Activated T-cell treated with anti-CD3 and anti-CD28 coated beads, Interleukin-2, amount 50 U/mL, for 1 hour (primary cell): ENCODE data around the gene SLC37A4.
"Not testable (repeated sequence)": the region's sequence is repeated elsewhere in the genome, so short reads cannot be mapped to it uniquely, and the experiment has no call there.

Experiments used
- DNase-seq: peaks from one replicate; pipeline ENCODE4 v3.0.0-alpha.2; 2020

The SLC37A4 gene

DNA sequence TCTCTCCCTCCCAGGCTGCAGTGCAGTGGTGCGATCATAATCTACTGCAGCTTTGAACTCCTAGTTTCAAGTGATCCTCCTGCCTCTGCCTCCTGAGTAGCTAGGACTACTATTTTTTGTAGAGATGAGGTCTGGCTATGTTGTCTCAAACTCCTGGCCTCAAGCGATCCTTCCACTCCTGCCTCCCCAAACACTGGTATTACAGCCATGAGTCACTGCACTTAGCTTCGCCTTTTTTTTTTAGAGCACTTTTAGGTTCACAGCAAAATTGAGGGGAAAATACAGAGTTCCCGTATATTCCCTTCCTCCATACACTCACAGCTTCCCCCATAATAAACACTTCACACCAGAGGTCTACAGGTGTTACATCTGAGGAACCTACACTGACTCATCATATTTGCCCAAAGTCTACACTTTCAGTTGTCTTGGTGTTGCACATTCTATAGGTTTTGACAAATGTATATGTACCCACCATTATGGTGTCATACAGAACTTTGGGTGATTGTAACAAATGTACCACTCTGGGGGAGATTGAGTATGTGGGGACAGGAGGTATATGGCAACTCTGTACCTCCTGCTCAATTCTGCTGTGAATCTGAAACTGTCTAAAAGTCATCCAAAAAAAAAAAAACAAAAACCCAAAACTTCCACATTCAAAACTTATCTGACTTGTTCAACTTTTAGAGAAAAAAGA is 11.3 kb upstream of the SLC37A4 start:
- no peak for DNase-seq

DNA sequence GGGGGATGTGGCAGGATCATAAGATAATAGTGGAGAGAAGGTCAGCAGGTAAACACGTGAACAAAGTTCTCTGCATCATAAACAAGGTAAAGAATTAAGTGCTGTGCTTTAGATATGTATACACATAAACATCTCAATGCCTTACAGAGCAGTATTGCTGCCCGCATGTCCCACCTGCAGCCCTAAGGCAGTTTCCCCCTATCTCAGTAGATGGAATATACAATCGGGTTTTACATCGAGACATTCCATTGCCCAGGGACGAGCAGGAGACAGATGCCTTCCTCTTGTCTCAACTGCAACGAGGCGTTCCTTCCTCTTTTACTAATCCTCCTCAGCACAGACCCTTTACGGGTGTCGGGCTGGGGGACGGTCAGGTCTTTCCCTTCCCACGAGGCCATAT is 8.8 kb upstream of the SLC37A4 start:
- not testable (repeated sequence) for DNase-seq

DNA sequence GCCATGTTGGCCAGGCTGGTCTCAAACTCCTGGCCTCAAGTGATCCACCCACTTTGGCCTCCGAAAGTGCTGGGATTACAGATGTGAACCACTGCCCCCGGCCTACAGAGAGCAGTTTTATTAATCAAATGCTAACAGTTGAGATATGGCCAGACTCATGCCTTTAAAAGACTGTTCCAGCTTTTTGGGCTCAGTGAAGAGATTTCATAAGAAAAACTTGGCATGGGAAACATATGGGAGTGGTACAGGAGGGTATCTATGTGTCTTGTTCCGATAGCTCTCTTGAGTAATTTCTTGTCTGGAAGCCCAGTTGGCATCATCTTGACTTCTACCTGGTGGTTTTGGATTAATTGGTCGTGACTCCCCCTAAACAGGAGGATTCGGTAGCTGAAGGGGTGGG is 8.2 kb upstream of the SLC37A4 start:
- no peak for DNase-seq

DNA sequence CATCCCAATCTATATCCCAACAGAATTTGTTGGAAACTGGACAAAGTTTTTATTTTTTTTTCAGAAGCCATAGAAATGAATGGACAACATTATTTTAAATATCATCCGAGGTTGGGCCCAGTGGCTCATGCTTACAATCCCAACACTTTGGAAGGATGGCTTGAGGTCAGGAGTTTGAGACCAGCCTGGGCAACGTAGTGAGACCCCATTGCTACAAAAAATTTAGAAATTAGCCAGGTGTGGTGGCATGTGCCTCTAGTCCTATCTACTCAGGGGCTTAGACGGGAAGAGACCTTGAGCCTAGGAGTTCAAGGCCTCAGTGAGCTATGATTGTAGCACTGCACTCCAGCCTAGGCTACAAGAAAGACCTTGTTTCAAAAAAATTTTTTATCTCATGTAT is 4.1 kb upstream of the SLC37A4 start:
- no peak for DNase-seq

DNA sequence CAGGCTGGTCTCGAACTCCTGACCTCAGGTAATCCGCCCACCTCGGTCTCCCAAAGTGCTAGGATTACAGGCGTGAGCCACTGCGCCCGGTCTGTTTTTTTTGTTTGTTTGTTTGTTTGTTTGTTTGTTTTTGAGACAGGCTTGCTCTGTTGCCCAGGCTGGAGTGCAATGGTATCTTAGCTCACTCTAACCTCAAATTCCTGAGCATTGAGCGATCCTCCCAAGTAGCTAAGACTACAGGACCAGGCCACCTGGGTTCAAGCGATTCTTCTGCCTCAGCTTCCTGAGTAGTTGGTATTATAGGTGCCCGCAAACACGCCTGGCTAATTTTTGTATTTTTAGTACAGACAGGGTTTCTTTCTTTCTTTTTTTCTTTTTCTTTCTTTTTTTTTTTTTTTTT is 2.7 kb upstream of the SLC37A4 start:
- not testable (repeated sequence) for DNase-seq

DNA sequence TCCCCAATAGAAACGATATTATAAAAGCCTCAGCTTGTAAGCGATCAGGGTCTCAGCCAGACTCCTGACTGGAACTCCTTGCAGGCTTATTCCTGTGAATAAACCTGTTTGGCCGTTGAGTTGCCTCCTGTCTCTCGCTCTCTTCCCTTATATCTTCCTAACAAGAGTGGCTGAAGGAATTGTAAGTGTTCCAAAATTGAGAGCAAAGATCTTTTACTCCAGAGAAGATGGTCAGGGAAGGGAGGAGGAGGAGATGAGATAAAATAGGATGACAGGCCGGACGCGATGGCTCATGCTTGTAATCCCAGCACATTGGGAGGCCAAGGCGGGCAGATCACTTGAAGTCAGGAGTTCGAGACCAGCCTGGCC is 1.2 kb upstream of the SLC37A4 start:
- no peak for DNase-seq

DNA sequence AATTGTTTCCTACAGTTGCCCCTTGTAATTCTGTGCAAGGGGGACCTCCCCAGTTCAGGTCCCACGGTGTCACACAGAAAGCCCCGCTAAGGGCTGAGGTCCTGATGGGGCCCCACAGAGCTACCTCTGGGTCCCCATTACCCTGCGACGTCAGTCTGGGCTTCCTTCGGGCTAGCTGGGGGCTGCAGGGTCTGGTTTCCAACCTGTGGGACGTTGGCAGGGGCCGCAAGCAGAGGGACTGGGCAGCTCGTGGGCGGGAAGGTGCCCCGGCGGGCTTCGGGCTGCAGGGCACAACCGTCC is 698 bp downstream of the SLC37A4 start:
- no peak for DNase-seq

DNA sequence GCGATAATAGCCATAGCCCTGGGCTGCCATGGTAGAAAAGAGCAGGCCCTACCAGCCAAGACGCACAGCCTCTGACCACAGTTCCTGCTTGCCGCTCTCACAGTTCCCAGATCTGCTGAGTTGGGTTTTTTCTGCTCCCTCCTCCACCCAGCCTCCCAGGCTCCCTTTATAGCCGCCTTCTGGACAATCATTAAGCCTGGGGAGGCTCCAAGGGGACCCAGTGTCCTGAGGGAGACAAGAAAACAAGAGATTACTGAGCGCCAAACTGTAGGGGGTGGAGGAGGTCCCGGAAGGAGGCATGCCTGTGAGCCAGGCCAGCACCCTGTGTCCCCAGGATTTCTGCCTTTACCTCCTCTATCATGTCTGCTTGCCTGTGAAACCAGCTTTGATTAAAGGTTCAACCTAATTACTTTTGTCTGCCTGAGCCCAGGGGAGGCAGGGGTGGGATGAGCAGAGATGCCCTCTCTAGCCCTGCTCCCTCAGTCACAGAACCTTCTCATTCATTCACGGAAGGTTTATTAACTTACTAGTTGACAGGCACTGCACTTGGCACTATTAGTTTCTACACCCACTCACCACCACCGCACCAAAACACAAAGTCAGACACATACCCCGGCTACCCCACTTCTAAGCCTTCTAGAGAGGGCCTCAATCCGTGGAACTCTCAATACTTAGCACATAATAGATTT is 1.2 kb downstream of the SLC37A4 start:
- DNase-seq: no peak

DNA sequence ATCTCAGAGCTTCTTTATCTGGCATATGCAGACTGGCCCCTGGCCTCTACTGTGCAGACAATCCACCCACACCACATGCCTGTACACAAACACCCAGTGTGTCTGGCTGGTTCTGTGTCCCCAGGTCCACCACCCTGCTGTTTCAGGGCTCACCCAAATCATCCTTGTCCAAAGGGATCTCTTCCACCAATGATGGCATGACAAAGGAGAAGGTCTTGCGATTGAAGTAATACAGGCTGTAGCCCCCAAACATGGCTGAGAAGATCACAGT is 1.7 kb downstream of the SLC37A4 start:
- DNase-seq: no peak

DNA sequence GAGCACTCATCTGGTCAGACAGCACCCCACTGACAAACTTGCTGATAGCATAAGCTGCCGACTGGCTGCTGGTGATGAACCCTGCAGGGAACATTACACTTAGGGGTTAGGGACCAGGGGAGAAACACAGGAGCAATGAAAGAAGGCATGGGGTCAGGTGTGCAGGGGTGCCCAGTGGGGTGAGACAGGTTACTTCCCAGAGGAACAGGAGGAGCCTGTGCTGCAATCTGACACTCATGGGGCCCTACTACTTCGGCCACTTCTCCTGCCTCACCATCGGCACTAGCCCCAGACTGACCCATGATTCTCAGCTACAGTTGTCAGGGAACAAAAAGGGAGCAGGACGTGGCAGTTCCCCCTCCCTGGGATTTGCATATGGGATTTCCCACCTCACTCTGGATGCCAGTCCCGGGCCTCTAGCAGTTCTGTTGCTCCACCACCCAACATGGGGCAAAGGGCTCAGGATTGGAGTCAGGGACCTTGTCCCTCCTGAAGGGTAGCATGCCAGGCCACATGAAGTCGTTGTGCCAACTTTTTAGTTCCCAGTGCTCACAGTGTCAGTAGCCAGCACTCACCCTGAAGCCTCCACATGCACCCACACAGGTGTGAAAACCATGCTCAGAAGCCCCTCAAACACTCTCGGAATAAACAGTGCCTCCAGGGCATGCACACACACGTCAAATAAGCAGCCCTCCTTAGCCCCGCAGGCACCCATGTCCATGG is 2.2 kb downstream of the SLC37A4 start:
- DNase-seq: no peak

DNA sequence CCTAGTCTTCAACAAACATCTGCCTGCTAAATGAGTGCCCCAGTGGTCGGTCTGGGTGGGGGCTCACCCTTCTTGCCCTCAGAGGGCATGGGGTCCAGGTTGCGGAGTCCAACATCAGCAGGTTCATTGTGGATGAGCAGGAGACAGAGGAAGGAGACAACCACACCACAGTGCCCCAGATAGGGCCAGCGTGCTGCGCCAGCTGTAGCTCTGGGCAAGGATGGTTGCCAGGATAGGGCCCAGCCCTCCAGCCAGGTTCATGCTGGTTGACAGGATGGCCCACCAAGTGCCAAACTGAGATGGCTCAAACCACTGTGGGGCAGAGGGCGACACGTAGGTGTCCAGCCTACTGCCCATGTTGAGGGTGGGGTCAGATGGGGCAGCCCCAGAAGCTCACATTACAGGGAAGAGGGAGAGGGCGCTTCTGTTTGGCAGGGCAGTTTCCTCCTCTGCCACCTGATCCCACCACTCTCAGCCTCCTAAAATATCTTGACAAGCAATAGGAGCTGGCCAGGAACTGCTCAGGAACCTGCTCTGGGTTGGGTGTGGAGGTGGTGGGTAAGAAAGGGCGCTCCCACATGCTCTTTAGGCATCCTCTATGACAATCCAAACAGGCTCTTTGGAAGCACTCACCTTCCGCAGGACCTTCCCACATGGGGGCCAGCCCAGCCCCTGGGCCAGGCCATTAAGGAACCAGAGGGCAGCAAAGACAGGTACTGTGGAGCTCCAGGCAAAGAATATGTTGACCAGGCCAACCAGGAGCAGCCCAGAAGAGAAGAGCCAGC is 2.9 kb downstream of the SLC37A4 start:
- DNase-seq: no peak

DNA sequence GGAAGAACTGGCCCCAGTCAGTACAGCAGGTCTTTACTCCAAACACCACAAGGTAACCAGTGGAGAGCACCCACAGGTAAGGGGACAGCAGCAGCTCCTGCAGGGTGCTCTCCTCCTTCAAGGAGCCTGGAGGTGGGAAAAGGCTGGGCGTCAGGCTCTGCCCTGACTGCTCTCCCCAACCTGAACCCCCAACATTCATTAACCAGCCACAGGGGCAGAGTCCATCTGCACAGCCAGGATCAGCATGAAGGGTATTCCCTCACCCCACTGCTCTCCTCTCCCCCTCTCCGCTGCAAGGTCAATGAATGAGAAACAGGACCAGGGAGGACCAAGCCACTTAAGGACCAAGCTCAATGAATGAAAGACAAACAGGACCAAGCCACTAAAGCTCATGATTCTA is 3.7 kb downstream of the SLC37A4 start:
- DNase-seq: no peak

DNA sequence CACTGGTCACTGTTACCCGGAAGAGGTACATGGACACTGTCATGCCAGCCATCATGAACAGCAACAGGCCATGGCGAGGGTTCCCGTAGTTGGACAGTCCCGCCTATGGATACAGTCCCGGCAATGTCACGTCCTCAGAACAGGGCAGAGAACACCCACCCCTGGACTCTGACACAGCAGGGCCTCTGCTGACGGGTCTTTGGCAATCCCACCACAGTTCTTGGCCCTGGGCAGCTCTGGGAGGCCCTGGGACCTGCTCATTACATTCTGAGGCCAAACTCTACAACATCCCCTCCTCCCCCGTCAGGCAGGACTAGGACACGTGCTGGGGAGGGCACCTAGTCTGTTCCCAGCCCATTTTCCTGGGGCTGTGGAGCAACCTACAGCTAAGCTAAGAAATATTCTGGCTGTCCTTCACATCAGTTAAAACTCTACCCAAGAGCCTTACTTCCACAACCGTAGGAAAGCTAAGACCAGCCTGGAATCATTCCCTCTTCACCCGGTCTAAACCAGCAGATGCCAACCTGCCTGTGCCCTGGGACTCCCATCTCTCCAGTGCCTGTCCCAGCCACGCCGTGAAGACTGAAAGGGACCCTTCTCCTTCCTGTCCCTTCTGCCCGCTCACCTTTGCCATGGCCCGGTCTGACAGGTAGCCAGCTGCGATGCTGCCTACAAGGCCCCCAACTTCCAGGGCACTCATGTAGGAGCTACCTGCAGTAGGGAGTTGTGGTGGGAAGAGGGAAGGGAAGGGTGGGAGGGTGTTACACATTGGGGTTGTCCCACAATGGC is 4.5 kb downstream of the SLC37A4 start:
- no peak for DNase-seq

DNA sequence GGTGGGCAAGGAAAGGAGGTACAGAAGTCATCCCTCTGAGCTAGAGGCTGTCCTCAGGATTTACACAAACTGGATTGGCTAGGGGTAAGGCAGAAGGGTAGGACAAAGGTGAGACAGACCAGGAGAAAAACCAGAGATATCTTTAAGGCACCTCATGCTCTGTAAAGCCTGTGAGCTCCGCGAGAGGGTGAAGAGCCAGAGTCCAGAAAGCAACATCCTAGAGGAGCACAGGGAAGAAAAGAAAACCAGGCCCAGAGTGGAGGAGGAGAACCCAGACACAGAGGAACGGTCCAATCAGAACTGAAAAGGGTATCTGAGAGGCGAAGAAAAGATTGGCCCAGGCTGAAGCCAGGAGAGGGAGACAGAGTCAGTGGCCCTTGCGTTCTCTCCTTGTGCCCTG is 5.1 kb downstream of the SLC37A4 start:
- no peak for DNase-seq

DNA sequence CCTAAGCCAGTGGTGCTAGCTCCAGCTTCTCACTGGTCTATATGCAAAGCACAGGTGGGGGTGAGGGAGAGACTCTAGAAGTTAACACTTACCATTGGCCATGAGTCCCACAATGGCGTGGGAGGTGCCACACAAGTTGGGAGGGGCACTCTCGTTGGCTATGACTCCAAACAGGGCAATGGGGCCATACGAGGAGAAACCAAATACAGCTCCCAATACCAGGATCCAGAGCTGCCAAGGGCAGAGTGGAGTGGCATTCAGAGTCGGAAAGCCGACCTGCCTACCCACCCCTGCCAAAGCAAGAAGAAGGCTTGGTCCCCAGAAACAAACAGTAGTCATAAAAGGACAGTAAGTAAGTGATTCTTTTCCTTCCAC is 5.6 kb downstream of the SLC37A4 start:
- no peak for DNase-seq

DNA sequence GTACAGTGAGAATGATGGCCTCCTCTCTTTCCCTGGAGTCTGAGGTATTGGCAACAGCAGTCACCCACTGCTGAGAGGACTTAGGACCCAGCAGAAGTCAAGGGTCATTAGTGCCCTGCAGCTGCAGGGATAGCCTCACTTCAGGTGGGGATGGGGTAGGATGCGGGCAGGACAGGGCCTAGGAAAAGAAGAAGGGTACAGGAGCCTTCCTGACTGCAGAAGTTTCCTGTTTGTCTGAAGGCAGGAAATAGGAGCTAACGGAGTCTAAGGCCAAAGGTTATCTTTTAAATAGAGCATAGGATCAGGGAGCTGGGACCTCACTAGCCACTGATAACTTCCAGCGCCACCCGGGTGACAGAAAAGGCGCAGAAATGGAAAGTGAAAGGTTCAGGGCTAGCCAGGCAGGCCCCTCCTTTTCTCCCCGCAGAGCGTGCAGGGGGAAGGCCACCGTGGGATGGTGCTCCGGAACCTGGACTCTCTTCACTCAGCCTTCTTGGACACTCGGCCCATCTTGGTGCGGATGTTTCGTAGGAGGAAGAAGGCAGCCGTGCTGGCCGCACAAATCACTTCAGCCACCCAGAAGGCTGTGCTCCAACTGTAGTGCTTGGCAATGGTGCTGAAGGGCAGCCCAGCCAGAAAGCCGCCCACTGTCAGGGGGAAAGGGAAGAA is 6.1 kb downstream of the SLC37A4 start:
- DNase-seq: no peak

DNA sequence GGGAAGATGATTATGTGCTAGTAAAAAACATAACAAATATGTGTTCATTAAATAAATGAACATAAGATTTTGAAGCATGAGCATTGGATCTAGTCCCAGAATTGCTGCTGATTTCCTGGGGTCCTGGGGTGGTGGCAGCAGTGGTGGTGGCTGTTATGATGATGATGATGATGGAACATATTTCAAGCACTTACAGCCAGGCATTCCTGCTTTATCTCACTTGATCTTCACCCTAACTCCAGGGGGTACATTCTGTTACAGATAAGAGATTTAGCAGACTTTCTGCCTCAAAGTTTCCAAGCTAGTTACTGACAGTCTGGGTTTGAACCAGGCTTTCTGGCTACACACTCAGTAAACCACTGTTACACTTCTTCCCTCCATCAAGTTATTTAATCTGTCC is 6.9 kb downstream of the SLC37A4 start:
- DNase-seq: no peak

DNA sequence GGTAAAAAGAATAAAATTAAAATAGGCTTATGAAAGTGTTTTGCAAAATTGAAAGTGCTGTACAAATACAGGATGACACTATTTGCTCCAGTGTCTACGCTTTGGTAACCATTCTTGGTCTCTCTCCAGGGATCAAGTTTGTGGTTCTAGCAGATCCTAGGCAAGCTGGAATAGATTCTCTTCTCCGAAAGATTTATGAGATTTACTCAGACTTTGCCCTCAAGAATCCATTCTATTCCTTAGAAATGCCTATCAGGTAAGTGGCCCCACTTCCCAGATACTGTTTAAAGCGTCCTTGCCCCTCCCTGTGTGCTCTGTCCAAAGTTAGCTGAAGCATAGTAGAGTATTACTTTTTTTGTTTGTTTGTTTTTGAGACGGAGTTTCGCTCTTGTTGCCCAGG is 9.0 kb downstream of the SLC37A4 start:
- no peak for DNase-seq

DNA sequence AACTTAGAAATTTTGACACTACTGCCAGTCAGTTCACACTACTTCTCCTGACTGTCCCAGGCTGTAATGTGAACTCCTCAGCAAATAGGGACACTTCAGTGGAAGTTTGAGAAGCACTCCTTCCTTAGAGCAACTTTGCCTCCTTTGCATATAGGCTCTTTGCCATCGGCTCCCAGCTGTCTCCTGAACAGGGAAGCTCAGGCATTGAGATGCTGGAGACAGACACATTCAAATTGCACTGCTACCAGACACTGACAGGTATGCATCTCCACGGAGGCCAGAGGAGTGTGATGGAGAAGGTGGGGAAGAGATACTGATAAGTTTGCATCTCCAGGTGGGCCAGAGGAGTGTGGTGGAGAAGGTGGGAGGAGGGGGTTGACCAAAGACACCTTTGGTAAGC is 10.7 kb downstream of the SLC37A4 start:
- no peak for DNase-seq

DNA sequence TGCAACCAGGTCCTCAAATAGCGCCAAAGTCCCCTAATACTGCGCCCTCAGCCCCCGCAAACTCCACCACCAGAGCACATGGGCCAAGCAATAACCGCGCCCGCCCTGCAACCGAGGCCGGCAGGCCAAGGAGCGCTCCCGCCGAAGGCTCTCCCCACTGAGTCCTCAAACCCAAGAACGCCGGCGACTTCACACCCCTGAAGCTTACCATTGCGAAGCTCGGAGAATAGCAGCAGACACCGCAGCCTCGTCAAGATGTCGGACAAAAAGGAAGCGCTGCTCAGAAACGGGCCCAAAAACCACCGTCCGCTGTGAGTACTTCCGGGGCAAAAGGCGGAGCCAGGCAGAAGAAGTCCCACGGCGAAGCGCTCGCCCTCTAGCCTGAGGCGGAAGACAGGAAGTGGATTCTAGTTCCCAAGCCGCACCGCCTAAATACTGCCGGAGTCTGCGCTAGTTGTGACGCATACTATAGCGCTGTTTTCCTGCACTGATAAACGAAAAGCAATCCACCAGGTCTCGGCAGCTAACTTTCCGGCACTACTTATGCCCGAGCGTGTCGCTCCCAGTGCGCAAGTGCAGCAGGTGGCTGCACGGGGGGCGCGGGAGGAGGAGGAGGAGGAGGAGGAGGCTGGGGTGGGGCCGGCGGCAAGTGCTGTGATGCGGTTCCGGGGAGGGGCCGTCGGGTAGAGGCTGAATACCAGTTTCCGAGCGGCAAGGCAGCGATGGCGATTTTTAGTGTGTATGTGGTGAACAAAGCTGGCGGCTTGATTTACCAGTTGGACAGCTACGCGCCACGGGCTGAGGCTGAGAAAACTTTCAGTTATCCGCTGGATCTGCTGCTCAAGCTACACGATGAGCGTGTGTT is 12.4 kb downstream of the SLC37A4 start, which contains the start of the genes RPS25 and TRAPPC4:
Gene RPS25 (minus strand): TSS at position 270 of the 865 bp plus-strand sequence. CDS start 59 bp downstream, at position 211.
Gene TRAPPC4 (plus strand): TSS at position 693 of the 865 bp plus-strand sequence. CDS start 30 bp downstream, at position 723.
- DNase-seq: peak; percentile 94

DNA sequence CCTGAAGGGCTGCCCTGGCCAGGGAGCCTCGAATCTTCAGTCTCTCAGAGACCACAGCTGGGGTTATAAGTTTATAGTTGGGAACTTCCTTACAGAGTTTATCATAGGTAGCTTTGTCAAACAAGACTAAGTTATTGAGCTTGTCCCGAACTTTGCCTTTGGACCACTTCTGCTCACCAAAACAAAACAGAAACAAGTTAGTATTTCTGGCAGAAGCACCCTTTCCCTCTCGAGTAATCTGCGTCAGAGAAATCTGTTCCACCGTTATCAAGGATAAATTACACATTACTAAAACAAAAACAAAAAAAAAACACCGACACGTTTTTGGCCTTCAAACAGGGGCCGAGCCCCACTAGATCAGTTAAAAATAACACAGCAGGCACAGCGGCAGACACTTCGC is 13.3 kb downstream of the SLC37A4 start:
- not testable (repeated sequence) for DNase-seq
